Heart left ventricle (tissue), 16 donors: ENCODE measurements around the gene FYCO1. TPM values are rescaled to one million over a fixed set of nuclear protein-coding genes. Genes with fewer than 3 reads are reported as not detected.

Source experiments
- ATAC-seq, 4 donors: fragments of 200-7000 bp; cut with Tn5 transposase; one replicate each; pipeline ENCODE4 v1.9.1; 2020 to 2022; ENCODE audit warnings: moderate library complexity in 4 of 4, mild to moderate bottlenecking in 3 of 4, moderate number of reproducible peaks in 1 of 4
- DNase-seq, 5 donors: peaks; one replicate each; pipeline ENCODE4 v3.0.0-alpha.2; 2020
- H3K27ac ChIP-seq, 12 donors: fragments of 200-600 bp; sonication (generic) in 4 of 12; one replicate each; pipeline versions ENCODE4 v1.5.0 to v1.8.0; 2016 to 2022; ENCODE audit warnings: mild to moderate bottlenecking in 2 of 12
- H3K27me3 ChIP-seq, 9 donors: fragments of 200-600 bp; sonication (generic) in 2 of 9; one replicate each; pipeline versions ENCODE4 v1.5.1 to v1.8.0; 2016 to 2022; ENCODE audit warnings: mild to moderate bottlenecking in 3 of 9
- H3K36me3 ChIP-seq, 9 donors: fragments of 200-600 bp; sonication (generic) in 2 of 9; one replicate each; pipeline versions ENCODE4 v1.5.0 to v1.8.0; 2018 to 2022; ENCODE audit warnings: mild to moderate bottlenecking in 2 of 9
- H3K4me1 ChIP-seq, 12 donors: fragments of 200-600 bp; sonication (generic) in 4 of 12; one replicate each; pipeline versions ENCODE4 v1.5.0 to v1.8.0; 2016 to 2022; ENCODE audit warnings: mild to moderate bottlenecking in 3 of 12
- H3K4me3 ChIP-seq, 12 donors: fragments of 200-600 bp; sonication (generic) in 4 of 12; one replicate each; pipeline versions ENCODE4 v1.5.0 to v1.8.0; 2017 to 2022; ENCODE audit warnings: mild to moderate bottlenecking in 9 of 12, moderate library complexity in 4 of 12
- H3K9me3 ChIP-seq, 12 donors: fragments of 200-600 bp; sonication (generic) in 4 of 12; one replicate each; pipeline versions ENCODE4 v1.5.0 to v1.8.0; 2016 to 2022; ENCODE audit warnings: mild to moderate bottlenecking in 1 of 12
- CTCF ChIP-seq, 12 donors: fragments of 200-600 bp; sonication (generic) in 4 of 12; IDR thresholded peaks; one replicate each; pipeline versions ENCODE4 v1.5.0 to v1.8.0; 2018 to 2022; ENCODE audit warnings: antibody characterized with exemption in 12 of 12, mild to moderate bottlenecking in 5 of 12
- POLR2A ChIP-seq, 2 donors: fragments of 450-650 bp; IDR thresholded peaks; one replicate each; pipeline ENCODE4 v1.6.1; 2017; ENCODE audit warnings: antibody characterized with exemption in 2 of 2, mild to moderate bottlenecking in 2 of 2, moderate library complexity in 2 of 2
- WGBS, 4 donors: extraction: QIAGEN DNeasy Blood & Tissue Kit in 2 of 4; methylation state at CpG; one replicate each; pipeline versions ENCODE4 v1.1.5 to v1.1.7; 2013 to 2018; 5-methylcytosine and 5-hydroxymethylcytosine counted together
- intact Hi-C, 10 donors: fragments of 100-400 bp; cut with DNase I; formaldehyde crosslinking; loops; one replicate each; pipeline versions ENCODE4 v1.11.1 to v1.14.2; 2022
- polyA plus RNA-seq, 2 donors: library from polyadenylated mRNA; stranded (reverse); fragments of 200-250 nt; gene quantifications; one replicate each; pipeline ENCODE4 v1.2.3, GENCODE V29; 2013
- total RNA-seq, 9 donors: library from RNA; depleted of rRNA in 2 of 9; stranded (reverse); fragments of >200 nt in 2 of 9; fragmentation: NEBNext Ultra II Directional in 3 of 9; extraction: Animal tissue kit (Norgen Biotek cat#: 25700) in 3 of 9; gene quantifications; one replicate each; pipeline versions ENCODE4 v1.1.0 to v1.2.4, GENCODE V29; 2016 to 2023
- donor health status: ischemic (EF 13 %, LVEDD 7.1; RV severe dilation, severe dysfunction).
- donor health status: healthy with polysubstance abuse.
- donor health status: DM: no; HTN: yes; CAD: no.
- donor health status: DM: no; HTN: no; CAD: no.
- donor health status: ischemic (EF 25% LVEDD 6.9; RV normal size, moderate dysfunction).
- donor health status: ischemic (EF 25% LVEDD 5.7; RV mildly dilated, moderate dysfunction).
- donor health status: healthy.
- donor health status: DM: yes; HTN: yes; CAD: no.
- donor health status: ischemic (EF 35%, LVEDD 5.7; RV mildly dilated, moderate dysfunction).
- donor health status: nonischemic (EF 11% LVEDD 7.7; RV severe dilation, severe dysfunction).
- donor health status: DM: yes; HTN: yes; CAD: no.
- donor health status: PGD.
- donor health status: ischemic (EF 29% LVEDD 5.4; RV normal size, mild dysfunction).
- donor health status: nonischemic (EF 23%, LVEDD 6.1; RV moderate dilation, normal function).

FYCO1 gene
- total and polyA plus RNA-seq, 11 donors: 18.5 to 195 (median 139) TPM

GRCh38 chr3:45939341-45939771 is 56.3 kb downstream of the FYCO1 start:
- 44 to 54% (median 46%) methylated on average over 5 of the region's 5 CpGs for WGBS, 4 donors
- Histone ChIP-seq H3K27ac (peak overlapping the region in 1 of 12 donors; percentile 28), H3K4me3 (no peak overlapping the region), H3K27me3 (no peaks in the 10 kb centered on the region), H3K9me3 (no peaks in the 10 kb centered on the region), H3K4me1 (peaks cover 0 to 36% (median 13%) of the 10 kb centered on the region in 12 donors), H3K36me3 (peaks cover 0 to 61% (median 38%) of the 10 kb centered on the region in 9 donors)
- TF ChIP-seq CTCF (IDR thresholded peaks at IDR 0.05): no peak
- TF ChIP-seq POLR2A (IDR thresholded peaks at IDR 0.05): no peak
- intact Hi-C loops: loop anchor here in 9 of 10 donors (1.0 to 10.0 kb wide), 7 partner anchors 137 to 435 kb away; partner anchors contain the start of gene CCR5 (in 2 of the 9)
- ATAC-seq: peak in 1 of 4 donors; percentile 4
- peak in 1 of 5 donors; percentile 27 for DNase-seq

- Histone ChIP-seq H3K36me3 (peaks cover 0 to 66% (median 42%) of the 10 kb centered on the region in 9 donors), H3K27me3 (no peaks in the 10 kb centered on the region), H3K4me3 (no peak overlapping the region), H3K4me1 (peaks cover 0 to 41% (median 16%) of the 10 kb centered on the region in 12 donors), H3K27ac (peak overlapping the region in 1 of 12 donors; percentile 28), H3K9me3 (no peaks in the 10 kb centered on the region)
- 7 to 21% (median 19%) methylated on average over 4 of the region's 4 CpGs for WGBS, 4 donors
- ATAC-seq (peak; percentile 64 to 89 (median 88)), DNase-seq (peak; percentile 69 to 85 (median 78))
- intact Hi-C loops: loop anchor here (1.0 to 10.0 kb wide), 7 partner anchors 137 to 436 kb away; partner anchors contain the start of gene CCR5 (in 2 of the 10)
- TF ChIP-seq CTCF (IDR thresholded peaks at IDR 0.05): peak; percentile 78 to 90 (median 86)
- TF ChIP-seq POLR2A (IDR thresholded peaks at IDR 0.05): no peak
These were observed 56.8 kb downstream of the FYCO1 start for GRCh38 chr3:45938864-45939263.

DNA sequence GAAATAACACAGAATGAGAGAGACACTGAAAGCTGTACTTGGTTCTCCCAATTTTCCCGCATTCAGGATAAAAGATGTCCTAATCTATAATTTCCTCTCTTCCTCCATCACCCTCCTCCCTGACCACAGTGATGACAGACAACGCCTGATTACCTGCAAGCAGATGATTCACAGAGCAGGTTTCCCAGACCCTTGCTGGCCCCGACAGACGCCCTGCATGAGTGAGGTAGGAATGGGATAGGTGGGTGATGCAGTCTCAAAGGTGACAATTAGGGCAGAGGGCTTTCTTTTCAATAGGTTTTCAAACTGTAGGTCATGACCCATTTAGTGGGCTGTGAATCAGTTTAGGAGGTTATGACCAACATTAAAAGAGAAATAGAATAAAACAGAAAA is 57.6 kb downstream of the FYCO1 start:
- H3K27me3 ChIP-seq: no peaks in the 10 kb centered on the region
- no peak overlapping the region for H3K27ac ChIP-seq
- H3K4me3 ChIP-seq: no peak overlapping the region
- intact Hi-C loops: loop anchor here in 8 of 10 donors (1.0 to 10.0 kb wide), 5 partner anchors 141 to 437 kb away; partner anchors contain the start of gene CCR5 (in 2 of the 8)
- ATAC-seq (no peak), DNase-seq (no peak)
- TF ChIP-seq POLR2A (IDR thresholded peaks at IDR 0.05) (no peak), CTCF (IDR thresholded peaks at IDR 0.05) (no peak)
- H3K9me3 ChIP-seq: no peaks in the 10 kb centered on the region
- 78 to 95% (median 84%) methylated on average over 4 of the region's 4 CpGs for WGBS, 4 donors
- peaks cover 0 to 49% (median 17%) of the 10 kb centered on the region in 12 donors for H3K4me1 ChIP-seq
- peaks cover 0 to 67% (median 48%) of the 10 kb centered on the region in 9 donors for H3K36me3 ChIP-seq

GRCh38 chr3:45937206-45938042 is 58.2 kb downstream of the FYCO1 start:
- H3K4me1 ChIP-seq: peaks cover 0 to 48% (median 16%) of the 10 kb centered on the region in 12 donors
- no peaks in the 10 kb centered on the region for H3K9me3 ChIP-seq
- peak in 1 of 5 donors; percentile 26 for DNase-seq
- WGBS, 4 donors: 87 to 91% (median 87%) methylated on average over 7 to 8 of the region's 8 CpGs
- H3K4me3 ChIP-seq: no peak overlapping the region
- H3K27ac ChIP-seq: no peak overlapping the region
- no peaks in the 10 kb centered on the region for H3K27me3 ChIP-seq
- no peak for ATAC-seq
- TF ChIP-seq POLR2A (IDR thresholded peaks at IDR 0.05): no peak
- TF ChIP-seq CTCF (IDR thresholded peaks at IDR 0.05): no peak
- peaks cover 0 to 68% (median 54%) of the 10 kb centered on the region in 9 donors for H3K36me3 ChIP-seq
- intact Hi-C loops: loop anchor here in 8 of 10 donors (1.0 to 10.0 kb wide), 5 partner anchors 141 to 437 kb away; partner anchors contain the start of gene CCR5 (in 2 of the 8)
